ENCODE measurements around the gene DCAF10.

GRCh38 chr9:37784616-37785483, 15.7 kb upstream of the DCAF10 start, which contains the start of gene EXOSC3:
- TF ChIP-seq TSHZ2 (CRISPR knock-in tag; IDR thresholded peaks at IDR 0.05) (no peak), ZNF565 (CRISPR knock-in tag; conservative IDR thresholded peaks at IDR 0.05; ENCODE audit: low read depth) (no peak), RARB (CRISPR knock-in tag; IDR thresholded peaks at IDR 0.05) (no peak), PPARA (CRISPR knock-in tag; IDR thresholded peaks at IDR 0.05; ENCODE audit: borderline replicate concordance) (no peak)
- TF ChIP-seq, protein P1, sequence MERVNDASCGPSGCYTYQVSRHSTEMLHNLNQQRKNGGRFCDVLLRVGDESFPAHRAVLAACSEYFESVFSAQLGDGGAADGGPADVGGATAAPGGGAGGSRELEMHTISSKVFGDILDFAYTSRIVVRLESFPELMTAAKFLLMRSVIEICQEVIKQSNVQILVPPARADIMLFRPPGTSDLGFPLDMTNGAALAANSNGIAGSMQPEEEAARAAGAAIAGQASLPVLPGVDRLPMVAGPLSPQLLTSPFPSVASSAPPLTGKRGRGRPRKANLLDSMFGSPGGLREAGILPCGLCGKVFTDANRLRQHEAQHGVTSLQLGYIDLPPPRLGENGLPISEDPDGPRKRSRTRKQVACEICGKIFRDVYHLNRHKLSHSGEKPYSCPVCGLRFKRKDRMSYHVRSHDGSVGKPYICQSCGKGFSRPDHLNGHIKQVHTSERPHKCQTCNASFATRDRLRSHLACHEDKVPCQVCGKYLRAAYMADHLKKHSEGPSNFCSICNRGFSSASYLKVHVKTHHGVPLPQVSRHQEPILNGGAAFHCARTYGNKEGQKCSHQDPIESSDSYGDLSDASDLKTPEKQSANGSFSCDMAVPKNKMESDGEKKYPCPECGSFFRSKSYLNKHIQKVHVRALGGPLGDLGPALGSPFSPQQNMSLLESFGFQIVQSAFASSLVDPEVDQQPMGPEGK (CRISPR knock-in tag; IDR thresholded peaks at IDR 0.05; ENCODE audit: borderline replicate concordance): no peak

All from SK-N-SH treated with all-trans-retinoic acid at 6 μM for 48 hours (cell line).